HG02970 (cell line): ENCODE measurements around the gene OPN1SW.

Experiments used
- ATAC-seq: cut with Tn5 transposase; IDR thresholded peaks from one replicate; pipeline ENCODE4 v1.9.1; 2021; ENCODE audit warnings: mild to moderate bottlenecking, moderate library complexity, moderate number of reproducible peaks; ENCODE audit not compliant: unreplicated experiment, low FRiP score

The OPN1SW gene

GRCh38 chr7:128767475-128768110, 8.0 kb downstream of the OPN1SW start:
- ATAC-seq, result no peak

- ATAC-seq, result no peak
Measured at GRCh38 chr7:128763541-128763940, 12.1 kb downstream of the OPN1SW start.

- no peak for ATAC-seq
Measured at GRCh38 chr7:128759242-128759641, 16.4 kb downstream of the OPN1SW start.

- no peak for ATAC-seq
Measured at GRCh38 chr7:128758553-128758952, 17.0 kb downstream of the OPN1SW start.

GRCh38 chr7:128757203-128757602, 18.4 kb downstream of the OPN1SW start:
- ATAC-seq, result no peak

DNA sequence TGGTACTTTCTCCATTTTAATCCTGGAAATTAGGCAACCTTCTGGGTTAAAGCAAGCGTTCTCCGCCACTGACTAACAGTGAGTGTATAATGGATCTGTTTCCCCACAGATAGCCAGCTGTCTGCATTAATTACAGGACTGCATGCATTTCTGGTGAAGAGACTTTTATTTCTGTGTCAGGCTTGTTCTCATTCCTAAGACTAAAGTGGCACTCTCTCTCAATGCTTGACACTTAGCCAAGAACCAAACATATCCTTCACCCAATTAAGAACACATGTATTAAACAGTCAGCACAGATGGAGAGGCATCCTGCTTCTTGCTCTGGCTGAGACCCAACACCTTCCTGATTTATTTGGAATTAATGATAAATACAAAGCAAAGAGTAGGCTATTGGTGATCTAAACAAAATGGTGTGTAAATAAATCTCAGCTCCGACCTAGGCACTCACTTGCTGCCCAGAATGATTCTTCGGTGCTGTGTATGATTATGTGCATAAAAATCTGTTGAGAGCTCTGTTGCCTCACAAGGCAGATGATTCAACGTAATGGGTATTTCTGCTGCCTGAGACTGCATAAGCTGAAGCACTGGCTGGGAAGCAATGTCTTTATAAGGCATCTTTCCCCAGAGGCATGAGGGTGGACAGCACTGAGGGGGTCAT, 19.6 kb downstream of the OPN1SW start:
- no peak for ATAC-seq

DNA sequence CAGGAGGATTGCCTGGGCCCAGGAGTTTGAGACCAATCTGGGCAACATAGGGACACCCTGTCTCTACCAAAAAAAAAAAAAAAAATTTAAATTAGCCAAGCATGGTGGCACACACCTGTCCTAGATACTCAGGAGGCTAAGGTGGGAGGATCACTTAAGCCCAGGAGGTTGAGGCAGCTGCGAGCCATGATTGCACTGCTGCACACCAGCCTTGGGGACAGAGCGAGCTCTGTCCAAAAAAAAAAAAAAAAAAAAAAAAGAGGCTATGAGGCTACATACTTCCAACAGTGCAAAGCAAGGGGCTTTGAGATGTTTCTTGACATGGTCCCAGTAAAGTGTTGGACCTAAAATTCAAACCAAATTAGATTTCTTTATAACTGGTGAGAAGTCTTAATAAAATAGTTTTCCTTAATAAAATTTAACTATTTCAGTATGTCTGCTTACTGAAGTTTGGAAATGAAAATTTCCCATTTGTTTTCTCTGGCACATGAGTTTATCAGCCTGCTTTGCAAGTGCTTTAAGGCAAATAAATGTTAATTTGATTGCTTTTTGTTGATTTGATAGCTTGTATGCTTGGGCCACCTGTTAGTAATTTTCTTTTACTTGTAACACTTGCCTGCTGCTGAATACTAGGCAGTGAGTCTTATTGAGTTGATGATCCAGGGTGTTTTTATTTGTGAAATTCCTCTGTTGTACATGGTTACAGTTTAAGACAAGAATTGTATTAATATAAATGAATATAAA, 20.3 kb downstream of the OPN1SW start:
- ATAC-seq, result no peak

- ATAC-seq, result no peak
Measured at GRCh38 chr7:128752251-128752650, 23.3 kb downstream of the OPN1SW start.

DNA sequence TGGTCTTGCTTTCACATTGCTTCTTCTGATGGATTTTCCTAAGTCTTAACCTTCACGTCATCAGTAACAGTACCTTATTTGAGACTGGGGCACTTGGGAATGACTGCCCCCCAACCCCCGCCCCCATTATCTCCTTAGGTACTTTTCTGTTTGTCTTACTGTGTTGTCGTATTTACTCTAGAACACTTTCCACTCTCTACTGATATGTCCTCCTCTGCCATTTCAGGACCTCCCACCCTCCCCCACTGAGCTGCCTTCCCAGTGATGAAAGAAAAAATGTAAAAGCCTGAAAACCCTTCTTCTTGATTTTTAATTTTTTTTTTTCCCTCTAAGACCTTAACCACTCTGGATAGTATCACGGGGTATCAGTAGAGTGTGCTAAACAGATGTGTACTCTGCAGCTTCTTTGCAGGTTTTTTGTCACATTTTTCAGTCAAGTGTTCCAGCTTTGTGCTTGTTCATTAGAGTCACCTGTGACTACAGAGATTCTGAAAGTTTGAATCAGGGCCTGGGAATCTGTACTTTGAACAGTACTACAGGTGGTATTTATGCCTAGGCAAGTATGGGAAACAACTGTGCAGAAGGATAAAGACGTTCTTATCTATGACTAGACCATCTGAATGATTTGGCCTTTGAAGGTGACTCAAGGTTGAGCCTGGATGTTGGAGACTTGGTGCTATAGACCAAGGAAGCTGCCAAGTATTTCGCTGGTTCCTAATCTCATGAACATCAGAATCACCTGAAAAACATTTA, 28.1 kb downstream of the OPN1SW start:
- no peak for ATAC-seq

GRCh38 chr7:128745706-128746105, 29.9 kb downstream of the OPN1SW start:
- ATAC-seq, result no peak

DNA sequence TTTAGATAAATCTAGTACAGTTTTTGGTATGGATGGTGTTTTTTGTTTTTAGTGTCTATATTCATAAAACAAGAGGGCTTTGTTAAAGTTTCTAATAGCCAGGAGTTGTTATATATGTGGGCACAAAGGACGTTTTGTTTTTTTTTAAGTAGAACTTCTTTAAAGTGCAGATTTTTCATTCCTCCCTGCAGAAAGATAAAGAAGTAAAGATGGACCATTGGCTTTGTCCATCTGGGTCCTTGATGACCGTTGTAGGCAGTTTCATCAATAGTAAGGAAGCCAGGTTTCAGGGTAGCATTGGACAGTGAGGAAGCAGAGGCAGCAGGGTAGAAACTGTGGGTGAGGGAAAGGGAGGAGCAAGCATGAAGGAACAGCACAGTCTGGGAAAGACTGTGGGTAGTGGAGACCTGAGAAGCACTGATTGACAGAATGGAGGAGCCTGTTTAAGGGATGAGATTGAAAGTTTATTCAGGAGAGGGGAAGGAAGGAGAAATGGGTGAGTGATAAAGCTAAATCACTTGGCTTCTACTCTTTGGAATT, 31.2 kb downstream of the OPN1SW start:
- ATAC-seq, result no peak

DNA sequence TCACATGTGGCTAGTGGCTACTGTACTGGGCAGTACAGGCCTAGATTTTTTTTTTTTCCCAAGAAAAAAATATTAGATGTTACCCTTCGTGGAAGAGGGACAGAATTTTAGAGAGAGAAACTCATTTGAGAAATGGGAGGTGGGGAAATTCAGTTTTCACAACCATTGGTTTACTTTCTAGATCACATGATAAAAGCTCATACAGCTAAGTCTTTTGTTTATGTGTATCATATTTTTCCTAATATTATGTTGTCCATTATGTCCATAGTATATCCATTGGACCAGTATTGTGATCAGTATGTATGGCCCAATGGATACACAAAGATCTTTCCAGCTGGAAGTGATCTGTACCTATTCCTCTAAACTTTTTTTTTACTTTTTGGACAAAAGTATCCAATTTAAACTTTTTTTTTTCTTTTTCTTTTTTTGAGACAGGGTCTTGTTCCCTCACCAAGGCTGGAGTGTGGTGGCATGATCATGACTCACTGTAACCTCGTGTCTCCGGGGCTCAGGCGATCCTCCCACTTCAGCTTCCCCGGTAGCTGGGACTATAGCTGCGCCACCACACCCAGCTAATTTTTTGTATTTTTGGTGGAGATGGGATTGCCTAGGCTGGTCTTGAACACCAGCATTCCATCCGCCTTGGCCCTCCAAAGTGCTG, 32.4 kb downstream of the OPN1SW start:
- ATAC-seq, result no peak

- ATAC-seq, result no peak
Measured at GRCh38 chr7:128742206-128742605, 33.4 kb downstream of the OPN1SW start.

DNA sequence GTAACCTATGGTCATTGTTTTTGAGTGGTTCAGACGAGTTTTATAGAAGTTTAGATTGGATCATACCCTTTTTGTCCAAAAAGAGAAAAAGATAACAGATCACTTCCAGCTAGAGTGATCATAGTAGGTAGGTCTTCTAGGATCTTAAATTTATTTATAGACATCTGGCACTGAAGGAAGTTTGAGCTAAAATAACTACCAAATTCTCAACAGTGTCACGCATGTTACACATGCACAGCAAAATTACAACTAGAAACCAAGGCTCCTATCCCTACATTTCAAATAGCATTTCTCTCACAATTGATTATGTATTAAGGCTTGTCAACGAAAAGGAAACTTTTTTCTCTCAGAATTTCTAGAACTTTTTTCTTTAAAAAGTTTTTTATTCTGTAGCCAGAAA, 34.1 kb downstream of the OPN1SW start:
- no peak for ATAC-seq

- ATAC-seq, result no peak
Measured at GRCh38 chr7:128740996-128741395, 34.6 kb downstream of the OPN1SW start.

DNA sequence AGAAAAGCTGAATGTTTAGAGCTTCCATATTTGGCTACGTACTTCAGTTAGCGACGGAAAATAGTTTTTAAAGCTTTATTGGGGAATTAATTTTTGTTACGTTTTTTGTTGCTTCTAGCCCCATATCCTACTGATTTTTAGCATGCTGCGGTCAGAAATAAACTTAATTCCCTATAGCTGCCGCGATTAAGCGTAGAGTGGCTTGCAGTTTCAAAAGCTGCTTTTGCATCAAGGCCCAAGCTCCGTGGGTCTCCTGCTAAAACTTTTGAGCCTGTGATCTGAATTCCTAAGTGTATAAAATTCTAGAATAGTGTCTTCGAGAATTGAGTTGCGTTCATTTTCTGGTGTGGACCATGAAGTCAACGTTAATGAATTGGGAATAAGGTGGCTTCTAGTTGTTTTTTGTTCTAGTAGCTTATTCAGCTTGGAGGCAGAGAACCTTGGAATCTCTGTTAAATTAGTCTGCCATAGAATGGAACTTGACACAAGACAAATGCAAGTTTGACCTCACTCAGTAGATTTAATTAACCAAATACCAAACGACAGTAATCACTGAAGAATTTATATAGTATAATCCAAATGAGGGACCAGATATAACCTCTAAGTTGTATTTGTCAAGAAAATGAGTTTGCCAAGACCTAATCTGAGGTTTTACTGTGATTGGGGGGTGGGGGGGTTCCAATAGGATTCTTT, 35.5 kb downstream of the OPN1SW start:
- no peak for ATAC-seq

DNA sequence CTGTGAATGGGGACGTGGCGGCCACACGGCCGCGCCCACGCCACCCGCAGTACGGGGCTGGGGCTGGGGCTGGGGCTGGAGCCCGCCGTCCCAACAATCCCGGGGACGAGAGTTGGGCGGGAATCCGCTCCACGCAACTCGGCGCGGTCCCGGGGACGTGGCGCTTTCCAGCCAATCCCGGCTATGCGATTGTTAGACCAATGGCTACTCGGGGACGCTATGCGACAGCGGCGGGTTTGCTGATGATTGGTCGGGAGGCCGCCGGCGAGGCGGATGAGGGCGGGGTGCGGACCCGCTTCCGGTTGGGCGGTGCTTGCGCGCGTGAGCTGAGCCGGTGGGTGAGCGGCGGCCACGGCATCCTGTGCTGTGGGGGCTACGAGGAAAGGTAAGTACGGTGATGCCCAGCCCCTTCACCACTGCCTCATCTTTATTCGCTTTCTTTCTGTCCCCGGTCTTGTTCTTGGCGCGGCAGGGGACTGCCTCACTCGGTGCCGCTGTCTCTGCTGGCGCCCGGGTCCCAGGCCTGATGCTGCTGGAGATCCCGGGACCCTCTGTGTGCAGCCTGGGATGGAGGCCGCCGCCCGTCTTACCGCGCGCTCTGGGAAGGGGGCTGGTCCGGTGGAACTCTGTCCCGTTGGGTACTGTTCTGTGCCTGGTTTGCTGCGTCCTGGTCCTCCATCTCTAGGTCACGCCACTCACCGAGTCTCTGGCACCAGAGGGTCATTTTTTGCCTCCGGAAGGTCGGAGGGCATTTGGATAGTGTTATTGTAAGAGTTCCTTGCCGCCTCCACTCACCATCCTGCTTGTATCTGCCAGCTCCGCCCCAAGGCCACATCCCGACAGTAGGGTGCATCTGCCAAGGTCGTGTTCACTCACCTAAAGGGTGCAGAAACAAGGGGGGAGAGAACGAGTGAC, 36.3 kb downstream of the OPN1SW start, which contains the start of gene CALU:
TSS of gene CALU (plus strand) at position 312 of the 915 bp plus-strand sequence. CDS start 9,225 bp downstream, outside the sequence.
- peak; percentile 95 for ATAC-seq

- peak; percentile 4 for ATAC-seq
Measured at GRCh38 chr7:128738570-128739047, 37.0 kb downstream of the OPN1SW start.
